ENCODE results near the gene SPATS2L. TPM values are rescaled to one million over a fixed set of nuclear protein-coding genes. Genes with fewer than 3 reads are reported as not detected.

Gene SPATS2L
- total RNA-seq, 2 donors from 2014 or later, result 77.4 to 88.7 TPM

GRCh38 chr2:200300065-200300464 lies 6.4 kb upstream of the SPATS2L start:
- intact Hi-C loops (cut with DNase I), result no loop called here
- H3K27me3 ChIP-seq (replicated peaks; ENCODE audit: insufficient read depth), result no peaks in the 10 kb centered on the region
- WGBS, result 36% methylated on average over 1 of the region's 1 CpG
- H3K27ac ChIP-seq, result no peak overlapping the region
- no peaks in the 10 kb centered on the region for H3K36me3 ChIP-seq
- no peaks in the 10 kb centered on the region for H3K9me3 ChIP-seq
- no peak overlapping the region for H3K4me3 ChIP-seq
- no peak for DNase-seq (ENCODE audit: low spot score)
- no peaks in the 10 kb centered on the region for H3K4me1 ChIP-seq (replicated peaks)
- no peak for TF ChIP-seq POLR2AphosphoS5 (IDR thresholded peaks at IDR 0.05)
- TF ChIP-seq POLR2A (IDR thresholded peaks at IDR 0.05), result no peak
- TF ChIP-seq CTCF (IDR thresholded peaks at IDR 0.05), result no peak

- peak; percentile 81 for DNase-seq (ENCODE audit: low spot score)
- WGBS, result 59% methylated on average over 4 of the region's 4 CpGs
- H3K4me1 ChIP-seq (replicated peaks), result peaks cover 2% of the 10 kb centered on the region
- TF ChIP-seq POLR2AphosphoS5 (IDR thresholded peaks at IDR 0.05) (peak; percentile 40), CTCF (IDR thresholded peaks at IDR 0.05) (no peak), POLR2A (IDR thresholded peaks at IDR 0.05) (no peak)
- no peak overlapping the region for H3K4me3 ChIP-seq
- H3K36me3 ChIP-seq, result no peaks in the 10 kb centered on the region
- no peak overlapping the region for H3K27ac ChIP-seq
- intact Hi-C loops (cut with DNase I), result no loop called here
- no peaks in the 10 kb centered on the region for H3K9me3 ChIP-seq
- no peaks in the 10 kb centered on the region for H3K27me3 ChIP-seq (replicated peaks; ENCODE audit: insufficient read depth)
Measured at GRCh38 chr2:200300638-200301314, 5.7 kb upstream of the SPATS2L start.

GRCh38 chr2:200301953-200302858 lies 4.3 kb upstream of the SPATS2L start:
- H3K4me1 ChIP-seq (replicated peaks), result peaks cover 2% of the 10 kb centered on the region
- no peaks in the 10 kb centered on the region for H3K27me3 ChIP-seq (replicated peaks; ENCODE audit: insufficient read depth)
- TF ChIP-seq POLR2AphosphoS5 (IDR thresholded peaks at IDR 0.05) (no peak), CTCF (IDR thresholded peaks at IDR 0.05) (no peak), POLR2A (IDR thresholded peaks at IDR 0.05) (no peak)
- no peaks in the 10 kb centered on the region for H3K36me3 ChIP-seq
- WGBS, result 70% methylated on average over 3 of the region's 3 CpGs
- H3K9me3 ChIP-seq, result no peaks in the 10 kb centered on the region
- no peak for DNase-seq (ENCODE audit: low spot score)
- no peak overlapping the region for H3K4me3 ChIP-seq
- H3K27ac ChIP-seq, result no peak overlapping the region
- intact Hi-C loops (cut with DNase I), result no loop called here

- Histone ChIP-seq H3K27me3 (replicated peaks; ENCODE audit: insufficient read depth) (no peaks in the 10 kb centered on the region), H3K27ac (no peak overlapping the region), H3K4me3 (no peak overlapping the region), H3K36me3 (no peaks in the 10 kb centered on the region), H3K9me3 (no peaks in the 10 kb centered on the region), H3K4me1 (replicated peaks) (peaks cover 2% of the 10 kb centered on the region)
- no peak for DNase-seq (ENCODE audit: low spot score)
- intact Hi-C loops (cut with DNase I), result no loop called here
- TF ChIP-seq POLR2A (IDR thresholded peaks at IDR 0.05) (no peak), CTCF (IDR thresholded peaks at IDR 0.05) (no peak), POLR2AphosphoS5 (IDR thresholded peaks at IDR 0.05) (no peak)
- 90% methylated on average over 9 of the region's 9 CpGs for WGBS
Measured at GRCh38 chr2:200302940-200303727, 3.4 kb upstream of the SPATS2L start.

All from prostate gland (tissue), 2 donors.